ENCODE measurements around the gene CMTR1.
"Not testable (repeated sequence)": the region's sequence is repeated elsewhere in the genome, so short reads cannot be mapped to it uniquely, and the experiment has no call there.

The CMTR1 gene

GRCh38 chr6:37492991-37493660 lies 60.1 kb downstream of the CMTR1 start:
- DNase-seq, result no peak

DNA sequence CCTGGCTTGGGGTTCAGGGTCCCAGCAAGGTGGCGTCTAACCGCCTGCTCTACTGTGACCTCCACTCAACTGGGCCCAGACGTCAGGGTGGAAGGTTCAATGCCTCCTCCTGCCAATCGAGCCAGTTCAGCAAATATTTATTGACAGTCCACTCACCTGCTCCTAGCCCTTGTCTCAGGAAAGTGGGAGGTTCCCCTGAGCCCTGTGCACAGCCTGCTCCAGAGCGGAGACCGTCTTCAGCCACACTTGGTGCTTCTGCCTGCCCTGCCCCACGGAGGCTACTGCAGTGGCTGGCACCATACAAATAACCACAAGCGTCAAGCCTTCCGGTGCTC lies 60.6 kb downstream of the CMTR1 start:
- no peak for DNase-seq

GRCh38 chr6:37495244-37495934 lies 62.4 kb downstream of the CMTR1 start:
- DNase-seq, result peak; percentile 53

- no peak for DNase-seq
These were observed 64.2 kb downstream of the CMTR1 start for GRCh38 chr6:37496951-37497885.

DNA sequence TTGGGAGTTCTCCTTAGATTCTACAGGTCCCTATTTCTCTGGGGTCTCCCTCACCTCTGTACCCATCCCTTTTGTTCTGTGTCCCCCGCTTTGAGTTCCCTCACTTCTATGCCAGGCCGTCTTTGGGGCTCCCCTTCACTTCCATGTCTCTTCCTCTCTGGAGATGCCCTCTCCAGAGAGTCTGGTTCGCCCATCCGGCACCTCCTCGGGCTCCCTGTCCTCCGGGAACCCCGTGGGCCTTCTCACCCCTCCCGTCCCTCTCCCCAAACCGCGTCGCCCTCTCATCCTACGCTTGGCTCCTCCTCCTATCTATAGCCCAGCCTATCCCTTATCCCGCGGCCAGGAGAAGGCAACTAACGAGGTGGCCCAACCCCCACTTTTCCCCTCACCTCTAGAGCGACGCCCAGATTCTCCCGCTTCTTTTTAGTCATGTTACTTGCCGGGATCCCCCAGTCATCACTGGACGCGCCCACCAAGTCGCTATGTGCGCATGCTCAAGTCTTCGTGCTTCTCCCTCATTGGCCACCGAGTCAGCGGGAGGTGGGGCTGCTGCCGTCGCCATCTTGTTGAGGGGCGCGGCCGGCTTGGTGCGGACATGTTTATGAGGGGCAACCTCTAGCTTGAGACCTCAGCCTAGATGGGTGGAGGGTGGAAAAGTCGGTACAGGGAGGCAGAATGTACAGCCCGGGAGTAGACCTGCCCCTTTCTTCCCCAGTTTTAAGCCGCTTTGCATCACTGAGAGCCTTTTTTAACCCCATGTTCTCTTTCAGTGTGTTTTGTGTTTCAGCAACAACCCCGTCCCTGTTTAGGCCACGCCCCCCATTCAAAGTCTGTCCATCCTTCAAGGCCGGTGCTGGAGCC lies 66.6 kb downstream of the CMTR1 start, which contains the start of gene CCDC167:
Gene CCDC167 (minus strand): TSS at position 461 of the 861 bp plus-strand sequence. CDS start 30 bp downstream, at position 431.
- peak; percentile 99 for DNase-seq

DNA sequence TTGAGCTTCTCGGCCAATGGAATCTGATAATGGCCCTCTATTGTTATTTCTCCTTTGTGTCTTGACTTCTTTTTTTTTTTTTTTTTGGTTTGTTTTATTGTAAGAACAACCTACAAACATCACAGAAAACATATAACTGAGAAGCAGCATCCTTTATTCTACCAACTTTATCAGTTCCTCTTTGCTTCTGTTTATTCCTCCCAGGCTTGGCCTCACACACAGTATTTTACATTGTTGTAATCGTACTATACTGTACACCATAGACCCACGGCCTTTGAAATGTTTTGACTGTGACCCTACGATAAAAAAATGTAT lies 67.2 kb downstream of the CMTR1 start:
- no peak for DNase-seq

- DNase-seq, result not testable (repeated sequence)
These were observed 67.9 kb downstream of the CMTR1 start for GRCh38 chr6:37500904-37501303.

DNA sequence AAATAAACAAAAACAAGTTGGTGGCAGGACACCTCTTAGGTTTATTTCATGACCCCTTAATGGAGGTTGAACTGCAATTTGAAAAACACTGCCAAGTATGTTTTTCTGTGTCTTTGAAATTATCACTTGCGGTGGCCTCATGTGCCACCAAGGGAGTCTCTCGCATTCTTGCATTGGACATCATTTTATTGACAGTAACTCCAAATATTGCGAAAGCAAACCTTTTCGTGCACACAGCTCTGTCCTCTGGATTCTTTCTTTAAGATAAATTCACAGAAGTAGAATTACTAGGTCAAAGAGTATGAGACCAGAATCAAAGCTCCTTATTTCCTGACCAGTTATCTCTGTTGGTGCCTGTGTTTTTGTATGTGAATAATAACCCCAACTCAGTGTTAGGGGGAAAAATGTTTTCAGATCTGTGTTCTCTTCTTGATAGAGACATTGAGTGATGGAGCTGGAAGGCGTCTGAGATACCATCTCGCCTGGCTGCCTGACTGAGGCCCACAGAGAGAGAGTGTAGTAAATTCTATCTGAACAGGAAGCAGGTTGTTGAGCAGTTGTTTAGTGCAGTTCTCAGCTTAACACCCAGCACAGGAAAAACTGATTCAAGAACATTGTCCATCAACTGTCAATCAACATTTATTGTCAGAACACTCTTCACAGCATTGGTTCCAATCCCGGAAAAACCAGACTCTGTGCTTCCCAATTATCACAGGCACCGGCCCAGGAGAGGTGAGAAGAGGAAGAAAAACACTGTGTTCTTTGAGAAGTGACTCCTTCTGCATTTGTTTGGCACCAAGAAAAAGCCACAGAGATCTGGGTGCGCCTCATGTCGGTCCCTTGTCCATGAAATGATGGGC lies 68.8 kb downstream of the CMTR1 start:
- DNase-seq, result peak; percentile 54

- DNase-seq, result peak; percentile 54
These were observed 69.8 kb downstream of the CMTR1 start for GRCh38 chr6:37502703-37503291.

DNA sequence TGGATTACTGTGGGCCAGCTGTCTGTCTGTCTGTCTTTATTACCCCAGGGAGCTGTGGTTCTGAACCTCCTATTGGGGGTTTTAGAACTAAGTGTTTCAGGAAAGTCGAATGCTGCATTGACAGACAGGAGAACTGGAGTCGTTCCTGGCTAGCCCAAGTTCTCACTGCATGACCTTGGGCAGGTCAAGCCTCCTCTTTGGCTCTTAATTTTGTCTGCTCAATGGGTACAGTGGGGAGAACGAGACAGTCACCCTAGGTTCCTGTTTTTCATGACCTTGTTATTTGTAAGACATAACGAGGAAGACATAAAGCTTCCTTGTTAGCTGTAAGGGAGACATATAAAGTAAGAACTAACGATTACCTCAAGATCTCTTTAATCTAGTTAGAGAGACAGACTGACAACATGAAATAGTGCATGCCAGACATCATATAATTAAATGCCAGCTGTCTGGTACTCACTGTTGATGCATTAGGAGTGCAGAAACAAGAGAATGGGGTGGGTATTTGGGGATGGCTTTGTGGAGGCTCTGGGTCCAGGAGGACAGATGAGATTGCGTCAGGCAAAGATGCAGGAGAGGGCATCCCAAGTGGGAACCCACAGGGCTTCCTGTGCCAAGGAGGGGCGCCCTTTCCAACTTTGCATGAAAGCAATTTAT lies 70.4 kb downstream of the CMTR1 start:
- no peak for DNase-seq

GRCh38 chr6:37504024-37504423 lies 71.0 kb downstream of the CMTR1 start:
- DNase-seq, result no peak

DNA sequence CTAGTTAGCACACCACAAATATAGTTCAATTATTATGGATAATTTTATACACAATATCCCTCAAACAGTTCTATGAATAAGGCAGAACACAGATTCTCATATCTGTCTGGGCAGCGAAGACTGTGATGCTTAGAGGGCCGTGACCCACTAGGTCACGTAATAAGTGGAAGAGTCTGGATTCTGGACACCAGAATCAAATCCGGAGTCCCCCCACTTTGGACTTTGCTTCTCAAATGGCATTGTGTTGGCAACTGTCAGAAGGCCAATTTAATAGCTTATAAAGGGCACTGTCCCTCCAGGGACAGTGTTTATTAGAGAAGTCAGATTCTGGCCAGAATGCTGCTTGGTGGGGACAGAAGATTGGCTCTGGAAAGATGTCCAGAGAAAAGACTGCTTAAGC lies 73.5 kb downstream of the CMTR1 start:
- no peak for DNase-seq

- no peak for DNase-seq
These were observed 74.1 kb downstream of the CMTR1 start for GRCh38 chr6:37507077-37507476.

- peak; percentile 33 for DNase-seq
These were observed 74.8 kb downstream of the CMTR1 start for GRCh38 chr6:37507690-37508421.

GRCh38 chr6:37511201-37511600 lies 78.2 kb downstream of the CMTR1 start:
- DNase-seq, result no peak

GRCh38 chr6:37511910-37512399 lies 78.9 kb downstream of the CMTR1 start:
- DNase-seq, result no peak

GRCh38 chr6:37512400-37513011 lies 79.5 kb downstream of the CMTR1 start:
- no peak for DNase-seq

DNA sequence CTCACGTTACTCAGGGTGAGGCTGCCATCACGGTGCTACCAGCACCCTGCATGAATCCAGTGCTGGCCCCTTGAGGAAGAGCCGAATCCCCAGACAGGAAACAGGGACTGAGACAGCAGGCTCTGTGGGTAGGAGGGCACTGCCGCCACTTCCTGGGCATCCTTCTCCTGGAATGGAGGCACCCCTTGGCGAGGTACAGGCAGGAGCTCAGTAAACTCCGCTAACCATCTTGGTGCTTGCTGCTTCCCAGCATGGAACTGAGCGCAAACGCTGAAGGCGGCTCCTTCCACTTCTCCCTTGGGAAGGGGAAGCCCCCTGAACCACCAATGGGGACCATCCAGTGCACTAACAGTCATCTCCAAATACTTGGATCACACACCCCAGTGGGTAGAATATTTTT lies 80.1 kb downstream of the CMTR1 start:
- DNase-seq, result no peak

DNA sequence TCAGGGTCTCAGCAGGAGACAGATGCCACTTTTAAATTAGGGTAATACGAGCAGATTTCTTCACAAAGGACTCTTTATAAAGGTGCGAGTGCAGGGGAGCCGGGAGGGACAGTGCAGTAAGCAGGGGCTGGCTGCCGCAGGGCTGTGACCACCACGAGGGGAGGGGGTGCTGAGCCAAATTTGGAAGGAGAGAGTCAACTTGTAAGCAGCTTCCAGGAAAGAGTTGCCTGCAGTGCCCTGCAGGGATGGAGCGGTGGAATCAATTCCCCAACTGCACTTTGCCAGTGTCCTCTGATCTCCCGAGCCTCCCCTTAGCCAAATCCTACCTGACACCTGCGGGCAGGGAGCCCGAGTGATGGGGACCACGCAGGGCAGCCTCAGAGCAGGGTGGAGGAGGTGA lies 80.6 kb downstream of the CMTR1 start:
- no peak for DNase-seq

Measured in activated CD4-positive, alpha-beta T cell treated with anti-CD3 and anti-CD28 coated beads, Interleukin-2, Interleukin-6, amounts not matched to agents 100 ng/mL and 50 ng/mL, durations not matched to agents 16 hours and 8 hours (primary cell).